RCC 7860 (cell line): ENCODE measurements around the gene CFAP45.

ENCODE experiments used
- DNase-seq: peaks from one replicate; pipeline ENCODE4 v3.0.0-alpha.2; 2015; ENCODE audit warnings: low spot score
- FAIRE-seq: peaks from 2 replicates; lab custom pipeline; 2012; peaks lifted over from hg19 to GRCh38; lab: Jason Lieb, UNC

CFAP45 gene

GRCh38 chr1:159924025-159924790 is 24.2 kb upstream of the CFAP45 start:
- FAIRE-seq: no peak
- DNase-seq: peak; percentile 93

GRCh38 chr1:159923203-159924024 is 23.4 kb upstream of the CFAP45 start:
- peak; percentile 88 for DNase-seq
- peak; percentile 75 for FAIRE-seq

DNA sequence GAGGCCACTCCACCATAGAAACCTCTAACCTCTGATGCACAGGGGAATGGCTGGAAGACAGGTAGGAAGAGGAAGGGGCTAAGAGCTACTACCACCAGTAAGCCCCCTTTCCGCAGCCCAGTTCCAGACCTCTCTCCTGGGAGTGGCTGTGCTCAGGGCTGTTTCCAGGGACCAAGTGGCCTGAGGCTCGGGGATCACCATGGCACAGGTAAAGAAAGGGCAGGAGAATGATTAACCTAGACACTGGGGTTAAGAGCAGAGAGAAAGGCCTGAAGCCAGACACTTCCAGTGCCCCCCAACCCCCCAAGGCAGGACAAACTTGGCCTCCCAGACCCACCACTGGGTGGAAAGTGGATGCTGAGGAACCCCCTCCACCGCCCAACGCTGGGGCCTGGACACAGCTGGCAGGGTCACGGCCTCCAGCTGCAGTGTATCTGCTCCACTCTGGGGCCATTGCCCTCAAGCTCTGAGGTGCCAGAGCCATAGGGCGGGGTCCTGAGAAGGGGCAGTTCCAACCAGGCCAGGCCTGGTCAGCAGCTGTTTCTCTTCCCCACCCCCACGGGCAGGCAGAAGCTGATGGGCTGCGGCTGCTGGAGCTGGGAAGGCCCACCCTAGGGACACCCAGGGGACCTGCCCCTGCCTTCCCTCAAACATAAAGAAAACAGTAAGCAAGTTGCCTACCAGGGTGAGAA is 22.7 kb upstream of the CFAP45 start:
- DNase-seq: peak; percentile 36
- no peak for FAIRE-seq

DNA sequence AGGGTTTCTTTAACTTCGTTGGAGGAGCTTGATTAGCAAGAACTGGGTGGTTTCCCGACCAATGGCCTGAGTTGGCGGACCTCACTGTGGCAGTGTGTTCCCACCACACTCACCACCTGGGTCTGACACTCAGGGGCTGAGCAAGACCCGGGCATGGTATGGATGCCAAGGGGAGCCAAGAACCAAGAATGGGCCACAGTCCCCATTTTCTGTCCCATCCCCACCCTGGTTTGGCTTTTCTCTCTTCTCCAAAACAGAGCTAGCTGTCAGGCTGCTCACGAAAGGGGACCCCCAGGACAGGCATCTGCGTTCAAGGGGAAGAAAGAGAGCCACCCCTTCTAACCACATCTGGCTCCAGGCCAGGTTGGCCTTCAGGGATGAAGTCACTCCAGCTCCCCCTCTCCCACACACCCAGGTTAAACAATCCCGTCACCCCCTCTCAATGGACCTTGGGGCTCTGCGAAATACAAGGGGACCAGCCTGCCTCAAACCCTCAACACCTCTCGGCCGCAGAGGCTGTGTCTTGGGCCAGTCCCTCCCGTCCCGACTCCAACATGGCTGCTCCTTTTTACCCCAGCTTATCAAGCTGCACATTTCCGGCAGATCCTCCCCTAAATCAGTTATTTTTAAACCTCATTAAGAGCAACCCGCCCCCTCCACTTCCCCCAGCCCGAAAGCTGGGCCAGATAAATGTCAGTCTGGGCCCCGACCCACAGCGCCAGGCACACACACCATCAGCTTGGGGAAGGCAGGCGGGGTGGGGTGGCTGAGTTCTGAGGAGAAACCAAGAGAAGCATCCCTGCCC is 21.9 kb upstream of the CFAP45 start:
- DNase-seq: peak; percentile 43
- FAIRE-seq: no peak

GRCh38 chr1:159921251-159921650 is 21.3 kb upstream of the CFAP45 start:
- no peak for DNase-seq
- no peak for FAIRE-seq

DNA sequence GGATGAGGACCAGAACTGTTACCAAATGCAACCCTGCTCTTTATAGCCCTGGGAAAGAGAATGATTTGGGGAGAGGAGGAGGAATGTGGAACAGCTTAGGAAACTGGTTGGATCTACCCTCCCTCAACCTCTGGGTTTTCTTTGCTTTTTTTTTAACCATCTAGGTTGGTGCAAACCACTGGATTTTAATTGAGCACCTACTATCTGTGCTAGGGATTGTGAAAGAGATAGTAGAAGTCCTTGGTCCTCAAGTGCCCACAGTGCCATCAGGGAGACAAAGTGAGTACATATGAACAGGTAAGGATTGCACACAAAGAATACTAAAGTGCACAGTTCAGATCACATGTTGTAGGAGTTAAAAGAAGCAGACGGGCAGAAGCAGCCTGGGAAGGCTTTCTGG is 20.7 kb upstream of the CFAP45 start:
- DNase-seq: no peak

GRCh38 chr1:159920202-159920601 is 20.2 kb upstream of the CFAP45 start:
- DNase-seq (no peak), FAIRE-seq (no peak)

More for the DNA sequence above, 20.7 kb upstream of the CFAP45 start:
- FAIRE-seq: no peak

DNA sequence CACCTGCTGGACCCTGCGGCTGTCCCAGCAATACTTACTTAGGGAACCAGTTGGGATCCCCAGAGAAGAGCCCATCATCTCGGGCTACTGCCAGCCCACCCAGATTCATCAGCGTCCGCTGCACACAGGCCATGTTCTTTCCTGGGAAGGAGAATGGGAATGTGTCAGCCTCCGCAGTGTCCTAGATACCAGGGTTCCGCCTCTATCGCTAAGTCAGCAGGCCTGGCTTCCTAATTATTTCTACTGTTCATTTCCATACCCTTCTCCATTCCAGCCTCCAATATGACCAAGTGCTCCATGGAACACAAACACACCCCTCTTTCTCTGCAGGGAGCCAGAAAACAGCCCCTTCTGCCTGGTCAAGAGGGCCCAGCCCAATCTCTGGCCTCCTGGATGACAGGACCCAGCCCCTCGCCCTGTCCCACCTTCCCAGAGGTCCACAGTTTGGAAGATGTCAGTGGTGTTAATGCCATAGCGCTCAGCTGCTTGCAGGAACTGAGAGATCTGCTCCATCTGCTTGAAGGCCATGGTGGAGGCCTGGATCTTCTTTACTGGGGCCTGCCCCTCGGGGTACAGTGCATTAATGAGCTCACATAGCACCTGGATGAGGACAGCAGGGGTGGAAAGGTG is 19.4 kb upstream of the CFAP45 start:
- DNase-seq: no peak
- FAIRE-seq: no peak

- FAIRE-seq (no peak), DNase-seq (no peak)
Observed at GRCh38 chr1:159918352-159919200, 18.6 kb upstream of the CFAP45 start.

GRCh38 chr1:159917533-159918351 is 17.8 kb upstream of the CFAP45 start:
- DNase-seq: no peak
- FAIRE-seq: no peak

- DNase-seq: peak; percentile 99
- FAIRE-seq: peak; percentile 93
Observed at GRCh38 chr1:159916242-159917051, 16.5 kb upstream of the CFAP45 start.

DNA sequence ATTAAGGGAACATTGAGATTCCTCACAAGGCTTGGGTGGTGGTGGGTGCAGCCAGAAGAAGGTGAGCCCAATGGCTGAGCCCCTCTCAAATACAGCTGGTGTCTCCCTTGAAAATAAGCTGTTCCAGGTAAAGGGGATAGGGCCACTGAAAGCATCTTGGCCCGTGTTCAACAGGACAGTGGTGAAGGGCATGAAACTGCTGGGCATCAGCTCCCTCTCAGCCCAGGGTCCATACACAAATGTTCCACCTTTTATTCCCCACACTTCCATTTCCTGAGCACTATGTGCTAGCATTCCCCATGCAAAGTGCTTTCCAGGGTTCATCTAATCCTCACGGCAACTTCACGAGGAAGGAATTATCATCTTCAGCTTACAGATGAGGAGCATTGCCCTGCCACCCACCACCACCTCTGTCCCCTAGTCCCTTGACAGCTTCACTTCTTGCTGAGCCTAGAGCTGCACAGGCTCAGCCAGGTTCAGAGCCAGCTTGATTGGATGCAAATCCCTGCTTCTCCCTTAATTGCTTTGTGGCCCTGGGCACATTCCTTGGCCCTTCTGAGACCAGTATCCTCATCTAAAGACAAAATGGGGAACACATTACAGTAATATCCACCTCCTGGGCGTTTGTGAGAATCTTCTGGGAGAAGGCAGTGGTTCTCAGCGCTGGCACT is 15.7 kb upstream of the CFAP45 start:
- no peak for DNase-seq

GRCh38 chr1:159914252-159915018 is 14.5 kb upstream of the CFAP45 start:
- DNase-seq (no peak), FAIRE-seq (no peak)

More for the DNA sequence above, 15.7 kb upstream of the CFAP45 start:
- FAIRE-seq: no peak

- no peak for DNase-seq
- no peak for FAIRE-seq
Observed at GRCh38 chr1:159913451-159914192, 13.7 kb upstream of the CFAP45 start.

GRCh38 chr1:159911326-159912070 is 11.5 kb upstream of the CFAP45 start:
- FAIRE-seq (no peak), DNase-seq (no peak)
